ENCODE measurements around the gene LIPH. TPM values are rescaled to one million over a fixed set of nuclear protein-coding genes. Genes with fewer than 3 reads are reported as not detected.
A peak's percentile ranks its signal among the peaks of the same experiment; 100 is the strongest.
"Not testable (repeated sequence)": the region's sequence is repeated elsewhere in the genome, so short reads cannot be mapped to it uniquely, and the experiment has no call there.

LIPH gene
- total RNA-seq, 1 donor from 2014 or later, result not detected

DNA sequence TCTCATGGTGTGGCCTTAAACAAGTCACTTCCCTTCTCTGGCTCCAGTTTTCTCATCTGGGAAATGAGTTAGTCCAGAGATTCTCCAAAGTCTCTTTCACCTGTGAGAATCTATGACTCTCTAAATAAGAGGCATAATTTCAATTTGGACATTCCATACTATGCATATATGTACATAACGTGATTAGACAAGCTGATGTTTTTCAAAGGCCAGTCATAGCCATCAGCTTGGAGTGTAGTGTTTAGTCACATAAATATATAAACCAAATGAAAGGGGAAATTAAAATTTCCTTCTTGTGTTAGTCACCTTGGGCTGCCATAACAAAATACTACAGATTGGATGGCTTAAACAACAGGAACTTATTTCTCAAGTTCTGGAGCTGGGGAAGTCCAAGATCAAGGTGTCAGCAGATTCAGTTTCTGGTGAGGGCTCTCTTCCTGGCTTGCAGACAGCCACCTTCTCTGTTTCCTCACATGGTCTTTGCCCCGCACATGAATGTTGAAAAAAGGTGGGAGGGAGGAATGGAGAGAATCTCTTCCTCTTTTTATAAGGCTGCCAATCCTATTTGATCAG is 72.9 kb downstream of the LIPH start:
- Mint-ChIP-seq H3K4me1 (no peaks in the 10 kb centered on the region), H3K36me3 (peaks cover 11% of the 10 kb centered on the region), H3K4me3 (no peak overlapping the region), H3K27me3 (ENCODE audit: insufficient read depth, low read depth) (peaks cover 2% of the 10 kb centered on the region), H3K27ac (no peak overlapping the region), H3K9me3 (no peaks in the 10 kb centered on the region)
- Histone ChIP-seq H3K9ac (no peak overlapping the region), H3K4me1 (no peaks in the 10 kb centered on the region), H3K27ac (no peak overlapping the region), H3K4me3 (no peak overlapping the region), H3F3A (ENCODE audit: low read depth) (no peaks in the 10 kb centered on the region), H3K79me2 (ENCODE audit: low read depth) (no peaks in the 10 kb centered on the region), H4K20me1 (ENCODE audit: low read depth) (no peaks in the 10 kb centered on the region), H3K27me3 (no peaks in the 10 kb centered on the region), H3K36me3 (no peaks in the 10 kb centered on the region), H3K4me2 (no peak overlapping the region), H3K9me3 (ENCODE audit: low read depth) (no peaks in the 10 kb centered on the region), H2AFZ (replicated peaks) (no peak overlapping the region)
- DNase-seq (ENCODE audit: low spot score), result no peak
- TF ChIP-seq EZH2 (IDR thresholded peaks at IDR 0.05) (no peak), EZH2phosphoT487 (IDR thresholded peaks at IDR 0.05) (no peak)
- TF ChIP-seq, protein P1, sequence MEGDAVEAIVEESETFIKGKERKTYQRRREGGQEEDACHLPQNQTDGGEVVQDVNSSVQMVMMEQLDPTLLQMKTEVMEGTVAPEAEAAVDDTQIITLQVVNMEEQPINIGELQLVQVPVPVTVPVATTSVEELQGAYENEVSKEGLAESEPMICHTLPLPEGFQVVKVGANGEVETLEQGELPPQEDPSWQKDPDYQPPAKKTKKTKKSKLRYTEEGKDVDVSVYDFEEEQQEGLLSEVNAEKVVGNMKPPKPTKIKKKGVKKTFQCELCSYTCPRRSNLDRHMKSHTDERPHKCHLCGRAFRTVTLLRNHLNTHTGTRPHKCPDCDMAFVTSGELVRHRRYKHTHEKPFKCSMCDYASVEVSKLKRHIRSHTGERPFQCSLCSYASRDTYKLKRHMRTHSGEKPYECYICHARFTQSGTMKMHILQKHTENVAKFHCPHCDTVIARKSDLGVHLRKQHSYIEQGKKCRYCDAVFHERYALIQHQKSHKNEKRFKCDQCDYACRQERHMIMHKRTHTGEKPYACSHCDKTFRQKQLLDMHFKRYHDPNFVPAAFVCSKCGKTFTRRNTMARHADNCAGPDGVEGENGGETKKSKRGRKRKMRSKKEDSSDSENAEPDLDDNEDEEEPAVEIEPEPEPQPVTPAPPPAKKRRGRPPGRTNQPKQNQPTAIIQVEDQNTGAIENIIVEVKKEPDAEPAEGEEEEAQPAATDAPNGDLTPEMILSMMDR (IDR thresholded peaks at IDR 0.05), result no peak

DNA sequence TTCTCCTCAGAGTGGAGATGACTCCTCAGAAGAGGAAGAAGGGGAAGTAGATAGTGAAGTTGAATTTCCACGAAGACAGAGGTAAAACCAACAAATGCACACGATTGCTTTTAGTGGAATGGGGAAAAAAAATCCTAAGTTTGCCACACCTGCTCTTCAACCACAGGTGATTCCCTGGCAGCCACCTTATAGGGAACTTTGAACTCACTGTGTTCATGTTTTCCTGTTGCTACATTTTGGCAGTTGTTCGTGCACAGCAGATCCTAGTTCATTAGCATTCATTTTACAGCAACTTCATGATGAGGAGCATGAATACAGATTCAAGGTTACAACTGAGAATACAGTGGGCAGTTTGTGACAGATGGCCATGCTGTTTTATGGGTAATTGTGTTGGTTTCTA is 75.1 kb downstream of the LIPH start:
- Histone ChIP-seq H3K79me2 (ENCODE audit: low read depth) (no peaks in the 10 kb centered on the region), H3K27me3 (no peaks in the 10 kb centered on the region), H4K20me1 (ENCODE audit: low read depth) (no peaks in the 10 kb centered on the region), H3K4me3 (no peak overlapping the region), H2AFZ (replicated peaks) (no peak overlapping the region), H3K27ac (no peak overlapping the region), H3K9ac (no peak overlapping the region), H3F3A (ENCODE audit: low read depth) (no peaks in the 10 kb centered on the region), H3K36me3 (no peaks in the 10 kb centered on the region), H3K4me2 (no peak overlapping the region), H3K4me1 (no peaks in the 10 kb centered on the region), H3K9me3 (ENCODE audit: low read depth) (no peaks in the 10 kb centered on the region)
- no peak for DNase-seq (ENCODE audit: low spot score)
- Mint-ChIP-seq H3K27me3 (ENCODE audit: insufficient read depth, low read depth) (peaks cover 2% of the 10 kb centered on the region), H3K9me3 (no peaks in the 10 kb centered on the region), H3K4me3 (no peak overlapping the region), H3K36me3 (peaks cover 7% of the 10 kb centered on the region), H3K27ac (no peak overlapping the region), H3K4me1 (peaks cover 13% of the 10 kb centered on the region)
- TF ChIP-seq EZH2phosphoT487 (IDR thresholded peaks at IDR 0.05) (no peak), EZH2 (IDR thresholded peaks at IDR 0.05) (no peak)
- TF ChIP-seq, protein P1 (IDR thresholded peaks at IDR 0.05), result no peak

DNA sequence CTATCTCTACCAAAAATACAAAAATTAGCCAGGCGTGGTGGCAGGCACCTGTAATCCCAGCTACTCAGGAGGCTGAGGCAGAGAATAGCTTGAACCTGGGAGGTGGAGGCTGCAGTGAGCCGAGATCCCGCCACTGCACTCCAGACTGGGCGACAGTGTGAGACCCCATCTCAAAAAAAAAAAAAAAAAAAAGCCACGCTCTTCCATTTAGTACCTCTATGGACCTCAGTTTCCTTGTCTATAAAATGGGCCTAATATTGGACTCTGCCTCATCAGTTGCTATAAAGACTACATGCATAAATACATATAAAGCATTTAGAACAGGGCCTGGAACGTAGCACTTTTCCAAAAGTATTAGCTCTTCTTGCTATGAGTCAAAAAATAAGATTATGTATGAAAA is 77.5 kb downstream of the LIPH start:
- not testable (repeated sequence) for H3K4me3 ChIP-seq; H3K27ac ChIP-seq; H3K9me3 ChIP-seq (ENCODE audit: low read depth); H3K27ac Mint-ChIP-seq; H3F3A ChIP-seq (ENCODE audit: low read depth); H3K4me3 Mint-ChIP-seq; H3K27me3 ChIP-seq; H4K20me1 ChIP-seq (ENCODE audit: low read depth); H3K4me2 ChIP-seq; H3K36me3 ChIP-seq; H3K9me3 Mint-ChIP-seq; H3K27me3 Mint-ChIP-seq (ENCODE audit: insufficient read depth, low read depth); H3K4me1 ChIP-seq; H2AFZ ChIP-seq (replicated peaks); H3K9ac ChIP-seq; H3K36me3 Mint-ChIP-seq; DNase-seq (ENCODE audit: low spot score); H3K79me2 ChIP-seq (ENCODE audit: low read depth)
- H3K4me1 Mint-ChIP-seq, result peaks cover 18% of the 10 kb centered on the region

DNA sequence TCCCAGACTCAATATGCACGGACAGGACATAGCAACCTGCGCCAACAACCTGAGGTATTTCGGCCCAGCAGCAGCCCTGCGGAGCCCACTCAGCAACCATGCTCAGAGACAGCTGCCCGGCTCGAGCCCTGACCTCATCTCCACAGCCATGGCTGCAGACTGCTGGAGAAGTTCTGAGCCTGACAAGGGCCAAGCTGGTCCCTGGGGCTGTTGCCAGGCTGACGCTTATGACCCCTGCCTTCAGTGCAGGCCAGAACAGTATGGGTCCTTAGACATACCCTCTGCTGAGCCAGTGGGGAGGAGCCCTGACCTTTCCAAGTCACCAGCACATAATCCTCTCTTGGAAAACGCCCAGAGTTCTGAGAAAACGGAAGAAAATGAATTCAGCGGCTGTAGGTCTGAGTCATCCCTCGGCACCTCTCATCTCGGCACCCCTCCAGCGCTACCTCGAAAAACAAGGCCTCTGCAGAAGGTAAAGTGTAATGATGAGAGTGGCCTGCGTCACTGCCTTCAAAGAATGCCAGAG is 79.0 kb downstream of the LIPH start:
- Mint-ChIP-seq H3K36me3 (peaks cover 3% of the 10 kb centered on the region), H3K27ac (peak overlapping the region; percentile 26), H3K4me1 (peaks cover 18% of the 10 kb centered on the region), H3K9me3 (no peaks in the 10 kb centered on the region), H3K4me3 (no peak overlapping the region), H3K27me3 (ENCODE audit: insufficient read depth, low read depth) (peaks cover 2% of the 10 kb centered on the region)
- Histone ChIP-seq H2AFZ (replicated peaks) (no peak overlapping the region), H3K4me1 (peaks cover 7% of the 10 kb centered on the region), H3K4me2 (no peak overlapping the region), H3K9ac (no peak overlapping the region), H3K9me3 (ENCODE audit: low read depth) (no peaks in the 10 kb centered on the region), H3K27ac (no peak overlapping the region), H4K20me1 (ENCODE audit: low read depth) (no peaks in the 10 kb centered on the region), H3K27me3 (no peaks in the 10 kb centered on the region), H3F3A (ENCODE audit: low read depth) (no peaks in the 10 kb centered on the region), H3K79me2 (ENCODE audit: low read depth) (no peaks in the 10 kb centered on the region), H3K4me3 (no peak overlapping the region), H3K36me3 (no peaks in the 10 kb centered on the region)
- no peak for DNase-seq (ENCODE audit: low spot score)
- TF ChIP-seq, protein P1 (IDR thresholded peaks at IDR 0.05), result no peak
- TF ChIP-seq EZH2phosphoT487 (IDR thresholded peaks at IDR 0.05) (no peak), EZH2 (IDR thresholded peaks at IDR 0.05) (no peak)
